ENCODE results near the gene PKIG.

The PKIG gene

GRCh38 chr20:44627364-44628010 lies 45.1 kb downstream of the PKIG start:
- no peak for DNase-seq
- no peaks in the 10 kb centered on the region for H3K27me3 ChIP-seq
- H3K9me3 ChIP-seq = no peaks in the 10 kb centered on the region
- TF ChIP-seq CTCF (IDR thresholded peaks at IDR 0.05) = no peak
- H3K27ac ChIP-seq = no peak overlapping the region
- peaks cover 0 to 5% (median 0%) of the 10 kb centered on the region in 4 donors for H3K4me1 ChIP-seq
- H3K4me3 ChIP-seq = no peak overlapping the region
- intact Hi-C loops (cut with DNase I; ENCODE audit: low total_unique reads) = no loop called here
- peaks cover 0 to 6% (median 0%) of the 10 kb centered on the region in 3 donors for H3K36me3 ChIP-seq

GRCh38 chr20:44629017-44629385 lies 46.6 kb downstream of the PKIG start:
- DNase-seq = no peak
- Histone ChIP-seq H3K27me3 (no peaks in the 10 kb centered on the region), H3K4me3 (no peak overlapping the region), H3K36me3 (no peaks in the 10 kb centered on the region), H3K9me3 (no peaks in the 10 kb centered on the region), H3K4me1 (peaks cover 0 to 5% (median 0%) of the 10 kb centered on the region in 4 donors), H3K27ac (no peak overlapping the region)
- TF ChIP-seq CTCF (IDR thresholded peaks at IDR 0.05) = no peak
- intact Hi-C loops (cut with DNase I; ENCODE audit: low total_unique reads) = no loop called here

GRCh38 chr20:44629542-44629941 lies 47.2 kb downstream of the PKIG start:
- Histone ChIP-seq H3K4me3 (no peak overlapping the region), H3K4me1 (peaks cover 0 to 5% (median 0%) of the 10 kb centered on the region in 4 donors), H3K27me3 (no peaks in the 10 kb centered on the region), H3K36me3 (no peaks in the 10 kb centered on the region), H3K27ac (no peak overlapping the region), H3K9me3 (no peaks in the 10 kb centered on the region)
- DNase-seq = no peak
- no peak for TF ChIP-seq CTCF (IDR thresholded peaks at IDR 0.05)
- intact Hi-C loops (cut with DNase I; ENCODE audit: low total_unique reads) = no loop called here

GRCh38 chr20:44630297-44630696 lies 47.9 kb downstream of the PKIG start:
- intact Hi-C loops (cut with DNase I; ENCODE audit: low total_unique reads) = no loop called here
- Histone ChIP-seq H3K4me1 (peaks cover 0 to 5% (median 0%) of the 10 kb centered on the region in 4 donors), H3K4me3 (no peak overlapping the region), H3K27ac (no peak overlapping the region), H3K9me3 (no peaks in the 10 kb centered on the region), H3K27me3 (no peaks in the 10 kb centered on the region), H3K36me3 (no peaks in the 10 kb centered on the region)
- no peak for TF ChIP-seq CTCF (IDR thresholded peaks at IDR 0.05)
- no peak for DNase-seq

GRCh38 chr20:44632103-44632752 lies 49.8 kb downstream of the PKIG start:
- H3K27ac ChIP-seq = no peak overlapping the region
- intact Hi-C loops (cut with DNase I; ENCODE audit: low total_unique reads) = no loop called here
- H3K27me3 ChIP-seq = no peaks in the 10 kb centered on the region
- H3K9me3 ChIP-seq = no peaks in the 10 kb centered on the region
- no peak overlapping the region for H3K4me3 ChIP-seq
- no peak for DNase-seq
- no peak for TF ChIP-seq CTCF (IDR thresholded peaks at IDR 0.05)
- no peaks in the 10 kb centered on the region for H3K36me3 ChIP-seq
- peaks cover 0 to 5% (median 0%) of the 10 kb centered on the region in 4 donors for H3K4me1 ChIP-seq

Data from tibial artery (tissue), 4 donors.